IPS DF 4.7 (cell line): Measurements from ENCODE around the gene SDK1.

Experiments used
- DNase-seq: peaks from one replicate; pipeline ENCODE4 v3.0.0-alpha.2; 2013; ENCODE audit warnings: low spot score; ENCODE audit errors: extremely low read depth

Gene SDK1

GRCh38 chr7:3866277-3866676 lies 565.2 kb downstream of the SDK1 start:
- no peak for DNase-seq

GRCh38 chr7:3867863-3868262 lies 566.8 kb downstream of the SDK1 start:
- no peak for DNase-seq

GRCh38 chr7:3879355-3880075 lies 578.5 kb downstream of the SDK1 start:
- no peak for DNase-seq

- DNase-seq = no peak
Measured at GRCh38 chr7:3880228-3880987, 579.4 kb downstream of the SDK1 start.

- no peak for DNase-seq
Measured at GRCh38 chr7:3882782-3883181, 581.7 kb downstream of the SDK1 start.

GRCh38 chr7:3884543-3884942 lies 583.5 kb downstream of the SDK1 start:
- DNase-seq = no peak

- DNase-seq = no peak
Measured at GRCh38 chr7:3887096-3887690, 586.1 kb downstream of the SDK1 start.

GRCh38 chr7:3888096-3888495 lies 587.0 kb downstream of the SDK1 start:
- no peak for DNase-seq

GRCh38 chr7:3892157-3892556 lies 591.1 kb downstream of the SDK1 start:
- no peak for DNase-seq

- DNase-seq = no peak
Measured at GRCh38 chr7:3892686-3893085, 591.6 kb downstream of the SDK1 start.

GRCh38 chr7:3893151-3893788 lies 592.2 kb downstream of the SDK1 start:
- no peak for DNase-seq

- DNase-seq = no peak
Measured at GRCh38 chr7:3893789-3894153, 592.7 kb downstream of the SDK1 start.

- no peak for DNase-seq
Measured at GRCh38 chr7:3895341-3896116, 594.5 kb downstream of the SDK1 start.

GRCh38 chr7:3896169-3896765 lies 595.2 kb downstream of the SDK1 start:
- DNase-seq = no peak

GRCh38 chr7:3897430-3898372 lies 596.6 kb downstream of the SDK1 start:
- no peak for DNase-seq

GRCh38 chr7:3899559-3899991 lies 598.5 kb downstream of the SDK1 start:
- DNase-seq = no peak

GRCh38 chr7:3908153-3908552 lies 607.1 kb downstream of the SDK1 start:
- no peak for DNase-seq

GRCh38 chr7:3909128-3909527 lies 608.1 kb downstream of the SDK1 start:
- no peak for DNase-seq

GRCh38 chr7:3910054-3910453 lies 609.0 kb downstream of the SDK1 start:
- DNase-seq = no peak

- no peak for DNase-seq
Measured at GRCh38 chr7:3911685-3912084, 610.6 kb downstream of the SDK1 start.
